Glutamatergic neuron (in vitro differentiated cells): ENCODE measurements around the gene FAM236A. TPM values are rescaled to one million over a fixed set of nuclear protein-coding genes. Genes with fewer than 3 reads are reported as not detected.
"Not testable (repeated sequence)": the region's sequence is repeated elsewhere in the genome, so short reads cannot be mapped to it uniquely, and the experiment has no call there.

ENCODE experiments used
- DNase-seq: peaks from one replicate; pipeline ENCODE4 v3.0.0; 2022
- H3K27ac Mint-ChIP-seq: one replicate; pipeline ENCODE4 v1.8.0; 2020; ENCODE audit warnings: mild to moderate bottlenecking, mixed read lengths, inconsistent platforms; ENCODE audit not compliant: unreplicated experiment
- H3K27me3 Mint-ChIP-seq: one replicate; pipeline ENCODE4 v1.8.0; 2020; ENCODE audit warnings: mild to moderate bottlenecking, moderate library complexity, mixed read lengths, inconsistent platforms; ENCODE audit not compliant: unreplicated experiment
- H3K36me3 Mint-ChIP-seq: one replicate; pipeline ENCODE4 v1.8.0; 2020; ENCODE audit warnings: mild to moderate bottlenecking, mixed read lengths, inconsistent platforms; ENCODE audit not compliant: unreplicated experiment
- H3K4me1 Mint-ChIP-seq: one replicate; pipeline ENCODE4 v1.8.0; 2020; ENCODE audit warnings: mild to moderate bottlenecking, low read depth, mixed read lengths, inconsistent platforms; ENCODE audit not compliant: unreplicated experiment
- H3K4me3 Mint-ChIP-seq: one replicate; pipeline ENCODE4 v1.8.0; 2020; ENCODE audit warnings: mild to moderate bottlenecking, mixed read lengths, inconsistent platforms; ENCODE audit not compliant: unreplicated experiment
- H3K9me3 Mint-ChIP-seq: one replicate; pipeline ENCODE4 v1.8.0; 2020; ENCODE audit warnings: mild to moderate bottlenecking, moderate library complexity, mixed read lengths, inconsistent platforms; ENCODE audit not compliant: unreplicated experiment
- long read RNA-seq: library from polyadenylated mRNA; unstranded; transcript quantifications from one replicate; pipeline ENCODE4 v2.0.0, GENCODE V29; 2020; ENCODE audit not compliant: unreplicated experiment
- total RNA-seq: library from RNA; stranded (reverse); fragmentation: NEBNext Ultra II Directional; extraction: Animal tissue kit (Norgen Biotek cat#: 25700); gene quantifications from one replicate; pipeline ENCODE4 v1.2.1, GENCODE V29; 2021; ENCODE audit not compliant: unreplicated experiment

Gene FAM236A
- total RNA-seq: not detected
- long read RNA-seq: 0 reads

- H3K4me3 Mint-ChIP-seq, H3K4me1 Mint-ChIP-seq, H3K36me3 Mint-ChIP-seq, H3K27me3 Mint-ChIP-seq, H3K27ac Mint-ChIP-seq, H3K9me3 Mint-ChIP-seq, DNase-seq: not testable (repeated sequence)
Measured at GRCh38 chrX:72937906-72938305, at the start of gene FAM236A. Gene FAM236A (plus strand): TSS chrX:72938206. CDS start chrX:72938263, 57 bp downstream.

DNA sequence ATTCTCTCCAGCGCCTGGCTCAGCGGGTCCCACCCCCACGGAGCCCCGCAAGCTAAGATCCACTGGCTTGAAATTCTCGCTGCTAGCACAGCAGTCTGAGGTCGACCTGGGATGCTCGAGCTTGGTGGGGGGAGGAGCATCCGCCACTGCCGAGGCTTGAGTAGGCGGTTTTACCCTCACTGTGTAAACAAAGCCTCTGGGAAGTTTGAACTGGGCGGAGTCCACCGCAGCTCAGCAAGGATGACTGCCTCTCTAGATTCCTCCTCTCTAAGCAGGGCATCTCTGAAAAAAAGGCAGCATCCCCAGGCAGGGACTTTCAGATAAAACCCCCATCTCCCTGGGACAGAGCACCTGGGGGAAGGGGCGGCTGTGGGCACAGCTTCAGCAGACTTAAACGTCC is 48.3 kb upstream of the FAM236A start:
- not testable (repeated sequence) for H3K9me3 Mint-ChIP-seq, H3K4me3 Mint-ChIP-seq, H3K4me1 Mint-ChIP-seq, H3K27me3 Mint-ChIP-seq, H3K27ac Mint-ChIP-seq, H3K36me3 Mint-ChIP-seq, DNase-seq

DNA sequence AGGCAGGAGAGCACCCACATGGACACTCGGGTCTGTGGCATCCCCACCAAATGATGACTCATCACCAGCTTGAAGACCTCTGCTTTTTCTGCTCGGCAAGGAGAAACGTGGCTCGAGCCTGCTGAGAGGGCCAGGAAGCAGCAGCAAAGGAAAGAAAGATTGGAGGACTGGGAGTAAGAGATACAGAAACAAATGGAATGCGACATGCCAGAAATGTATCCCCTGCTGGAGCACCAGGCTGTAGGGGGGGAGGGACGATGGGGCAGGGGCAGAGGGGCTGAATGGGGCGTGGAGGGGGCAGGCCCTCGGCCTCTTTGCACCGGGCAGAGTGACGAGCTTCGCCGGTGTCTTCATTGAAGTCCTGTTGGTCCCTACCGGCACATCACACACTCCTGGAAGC is 25.7 kb upstream of the FAM236A start, which contains the start of gene FAM236C:
Gene FAM236C, plus strand, starts transcription at position 301 of the 400 bp plus-strand sequence. CDS start 100 bp downstream, outside the sequence.
- not testable (repeated sequence) for H3K36me3 Mint-ChIP-seq, H3K9me3 Mint-ChIP-seq

GRCh38 chrX:72916096-72916495 is 21.9 kb upstream of the FAM236A start:
- DNase-seq, H3K36me3 Mint-ChIP-seq, H3K4me3 Mint-ChIP-seq, H3K27me3 Mint-ChIP-seq, H3K4me1 Mint-ChIP-seq, H3K9me3 Mint-ChIP-seq, H3K27ac Mint-ChIP-seq: not testable (repeated sequence)

More for the DNA sequence above, 25.7 kb upstream of the FAM236A start, which contains the start of gene FAM236C:
- not testable (repeated sequence) for H3K27ac Mint-ChIP-seq, DNase-seq, H3K27me3 Mint-ChIP-seq, H3K4me1 Mint-ChIP-seq, H3K4me3 Mint-ChIP-seq

GRCh38 chrX:72932283-72932682 is 5.7 kb upstream of the FAM236A start:
- not testable (repeated sequence) for H3K9me3 Mint-ChIP-seq, H3K27me3 Mint-ChIP-seq, H3K27ac Mint-ChIP-seq, H3K4me3 Mint-ChIP-seq, H3K36me3 Mint-ChIP-seq, DNase-seq, H3K4me1 Mint-ChIP-seq

GRCh38 chrX:72936455-72936854 is 1.6 kb upstream of the FAM236A start:
- H3K4me1 Mint-ChIP-seq, H3K9me3 Mint-ChIP-seq, H3K27ac Mint-ChIP-seq, H3K4me3 Mint-ChIP-seq, H3K27me3 Mint-ChIP-seq, DNase-seq, H3K36me3 Mint-ChIP-seq: not testable (repeated sequence)

DNA sequence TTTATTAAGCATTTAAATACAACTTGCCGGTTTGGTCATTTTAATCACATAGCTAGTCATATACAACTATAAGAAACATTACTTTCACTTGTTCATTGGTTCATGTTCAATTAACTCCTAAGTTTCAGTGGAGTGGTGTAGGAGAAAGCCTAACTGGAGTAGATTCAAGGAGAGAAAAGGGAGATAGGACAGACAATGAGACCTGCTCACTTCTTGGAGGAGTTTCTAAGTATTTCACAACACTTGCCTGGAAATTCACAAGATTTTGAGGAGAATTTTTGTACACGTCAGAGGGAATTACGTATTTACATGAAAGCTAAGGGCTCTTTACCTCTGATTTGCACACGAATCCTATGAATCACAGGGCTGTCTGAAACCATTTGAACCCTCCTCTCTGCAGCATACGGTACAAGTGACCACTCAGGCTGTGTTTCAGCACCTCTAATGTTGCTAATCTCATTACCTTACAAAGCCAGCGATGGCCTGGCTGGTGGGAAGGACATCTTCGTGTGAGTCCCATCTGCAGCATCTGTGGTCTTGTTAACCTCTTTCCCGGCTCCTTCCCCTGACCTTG is 1.0 kb upstream of the FAM236A start:
- not testable (repeated sequence) for H3K27me3 Mint-ChIP-seq, H3K4me3 Mint-ChIP-seq, H3K27ac Mint-ChIP-seq, DNase-seq, H3K36me3 Mint-ChIP-seq, H3K4me1 Mint-ChIP-seq, H3K9me3 Mint-ChIP-seq

DNA sequence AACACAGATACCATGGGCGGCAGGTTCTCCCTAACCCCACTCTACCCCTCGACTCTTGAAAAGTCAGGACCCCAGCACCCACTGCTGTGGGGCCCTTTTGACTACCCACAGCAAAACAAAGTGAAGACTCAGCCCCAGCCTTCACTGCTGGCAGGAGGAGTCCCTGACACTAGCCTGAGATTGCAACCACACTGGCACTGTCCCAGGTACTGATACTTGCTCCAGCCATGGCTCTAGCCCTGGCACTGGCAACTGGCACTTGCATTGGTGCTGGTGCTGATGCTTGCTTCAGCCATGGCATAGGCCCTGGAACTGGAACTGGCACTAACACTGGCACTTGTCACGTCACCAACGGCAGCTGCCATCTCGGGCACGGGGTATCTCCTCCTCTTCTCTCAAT is 4.3 kb downstream of the FAM236A start:
- not testable (repeated sequence) for DNase-seq, H3K27me3 Mint-ChIP-seq, H3K9me3 Mint-ChIP-seq, H3K36me3 Mint-ChIP-seq, H3K27ac Mint-ChIP-seq, H3K4me3 Mint-ChIP-seq, H3K4me1 Mint-ChIP-seq

- not testable (repeated sequence) for H3K27me3 Mint-ChIP-seq, DNase-seq, H3K27ac Mint-ChIP-seq, H3K9me3 Mint-ChIP-seq, H3K4me3 Mint-ChIP-seq, H3K36me3 Mint-ChIP-seq, H3K4me1 Mint-ChIP-seq
Measured at GRCh38 chrX:72943035-72943818, 5.2 kb downstream of the FAM236A start.

DNA sequence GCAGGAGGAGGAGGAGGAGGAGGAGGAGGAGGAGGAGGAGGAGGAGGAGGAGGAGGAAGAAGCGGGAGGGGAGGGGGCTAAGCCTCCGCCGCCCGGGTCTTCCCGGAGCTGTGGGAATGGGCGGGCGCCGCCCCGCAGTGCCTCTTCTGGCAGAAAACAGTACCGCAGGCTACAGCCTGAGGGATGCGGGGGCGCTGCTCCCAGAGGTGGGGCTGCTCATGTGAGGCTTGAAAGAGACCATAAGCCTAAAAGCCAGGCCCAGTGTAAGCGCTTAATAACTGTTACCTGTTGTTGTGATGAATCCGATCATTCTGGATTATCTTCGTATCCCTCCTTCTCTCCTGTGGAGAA is 5.8 kb downstream of the FAM236A start, which contains the start of gene DMRTC1:
Gene DMRTC1, minus strand, starts transcription at position 19 of the 351 bp plus-strand sequence. CDS start 68,143 bp downstream, outside the sequence.
- not testable (repeated sequence) for H3K4me3 Mint-ChIP-seq, H3K9me3 Mint-ChIP-seq, H3K4me1 Mint-ChIP-seq, DNase-seq, H3K27ac Mint-ChIP-seq, H3K36me3 Mint-ChIP-seq, H3K27me3 Mint-ChIP-seq

- H3K9me3 Mint-ChIP-seq, H3K4me1 Mint-ChIP-seq, H3K36me3 Mint-ChIP-seq: not testable (repeated sequence)
Measured at GRCh38 chrX:72959971-72960370, 22.0 kb downstream of the FAM236A start.

DNA sequence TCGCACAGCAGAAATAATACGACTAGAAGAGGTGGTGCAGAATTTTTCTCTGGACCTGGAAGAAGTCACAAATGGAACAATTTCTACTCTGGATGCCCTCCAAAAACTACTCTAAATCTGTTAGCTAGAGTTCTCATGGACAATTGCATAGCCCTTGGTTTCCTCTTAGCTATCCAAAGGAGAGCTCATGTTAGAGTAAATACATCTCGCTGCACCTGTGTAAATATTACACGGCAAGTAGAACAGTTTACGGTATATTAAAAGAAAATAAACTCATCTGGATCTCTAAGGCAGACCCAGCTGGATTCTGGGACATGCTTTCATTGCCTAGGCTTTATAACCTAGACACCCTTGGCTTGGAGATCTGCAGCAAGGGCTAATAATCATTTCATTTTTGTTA is 33.9 kb downstream of the FAM236A start:
- H3K27me3 Mint-ChIP-seq, H3K36me3 Mint-ChIP-seq, H3K27ac Mint-ChIP-seq, H3K4me3 Mint-ChIP-seq, H3K4me1 Mint-ChIP-seq, DNase-seq, H3K9me3 Mint-ChIP-seq: not testable (repeated sequence)

More at GRCh38 chrX:72959971-72960370, 22.0 kb downstream of the FAM236A start:
- not testable (repeated sequence) for H3K27ac Mint-ChIP-seq, H3K27me3 Mint-ChIP-seq, H3K4me3 Mint-ChIP-seq, DNase-seq
